COR-L47 (cell line): ENCODE measurements around the gene MEDAG.

Experiments used
- DNase-seq: peaks from one replicate; lab custom pipeline; 2025; lab: John Stamatoyannopoulos, UW

The MEDAG gene

DNA sequence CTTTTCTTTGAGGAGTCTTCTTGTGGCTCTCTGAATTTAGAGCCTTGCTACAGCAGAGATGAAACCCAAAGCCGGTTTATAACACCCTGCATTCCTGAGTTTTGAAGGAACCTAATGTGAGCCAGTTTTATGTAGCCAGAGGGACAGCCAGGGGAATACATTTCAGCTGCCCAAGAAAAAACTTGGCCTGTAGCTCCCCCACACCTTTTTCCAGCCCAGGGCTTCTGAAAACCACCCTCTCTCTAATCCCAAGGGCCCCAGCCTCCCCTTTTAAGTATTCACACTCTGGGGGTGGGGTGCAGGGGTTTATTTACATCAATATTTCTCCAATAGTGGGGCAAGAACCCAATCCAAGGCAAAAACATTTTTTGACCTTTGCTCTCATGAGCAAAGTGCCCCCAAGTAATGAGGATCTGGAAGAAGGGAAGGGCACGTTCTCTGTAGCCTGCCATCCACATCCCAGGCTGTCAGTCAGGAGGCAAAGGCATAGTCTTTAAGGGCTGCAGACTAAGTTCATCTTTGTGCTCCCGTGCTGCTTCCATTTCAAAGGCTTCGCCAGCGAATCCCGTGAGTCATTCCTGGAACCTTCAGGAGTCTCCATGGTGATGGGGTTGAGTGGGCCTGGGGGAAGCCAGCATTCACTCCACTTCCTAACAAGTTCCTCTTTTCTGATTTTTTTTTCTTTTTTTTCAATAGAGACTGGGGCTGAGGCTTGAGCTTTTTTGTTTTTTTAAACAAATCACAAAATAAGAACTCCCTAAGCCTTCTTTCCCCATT, 33.2 kb upstream of the MEDAG start:
- no peak for DNase-seq

DNA sequence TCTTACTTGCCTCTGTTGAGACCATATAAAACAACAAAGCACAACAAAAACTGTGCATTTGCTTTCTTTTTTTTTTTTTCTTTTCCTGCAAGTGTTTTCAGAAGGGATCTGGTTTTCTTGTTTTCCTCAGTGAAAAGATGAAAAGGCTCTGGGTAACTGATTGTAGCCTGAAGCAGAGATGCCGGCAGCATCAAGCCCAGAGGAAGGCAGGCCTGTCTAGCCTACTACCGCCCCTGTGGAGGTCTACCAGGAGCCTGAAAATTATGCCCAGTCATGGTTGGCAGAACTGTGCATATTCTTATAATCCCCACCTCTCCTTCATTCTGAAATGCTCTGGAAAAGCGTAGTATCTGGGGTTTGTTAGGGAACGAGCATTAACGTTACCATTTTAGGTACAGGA, 32.6 kb upstream of the MEDAG start:
- no peak for DNase-seq

DNA sequence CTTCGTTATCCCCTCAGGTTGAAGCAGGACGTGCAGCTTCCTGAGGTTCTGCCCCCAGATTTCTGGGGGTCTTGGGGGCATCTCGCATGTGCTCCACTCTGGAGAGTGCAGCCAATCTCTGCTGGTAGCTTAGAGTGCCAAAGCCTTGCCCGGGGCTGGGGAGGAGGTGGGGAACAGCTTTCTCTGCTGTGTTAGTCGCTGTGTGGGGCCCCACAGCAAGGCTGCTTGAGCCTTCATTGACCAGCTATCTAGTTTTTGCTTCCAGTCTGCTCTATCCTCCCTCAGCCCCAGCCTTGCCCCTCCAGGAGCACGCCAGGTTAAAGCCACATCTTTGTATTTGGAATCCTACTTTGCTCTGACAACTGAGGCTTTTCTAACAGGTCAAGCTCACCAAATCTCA, 32.0 kb upstream of the MEDAG start:
- DNase-seq: no peak

DNA sequence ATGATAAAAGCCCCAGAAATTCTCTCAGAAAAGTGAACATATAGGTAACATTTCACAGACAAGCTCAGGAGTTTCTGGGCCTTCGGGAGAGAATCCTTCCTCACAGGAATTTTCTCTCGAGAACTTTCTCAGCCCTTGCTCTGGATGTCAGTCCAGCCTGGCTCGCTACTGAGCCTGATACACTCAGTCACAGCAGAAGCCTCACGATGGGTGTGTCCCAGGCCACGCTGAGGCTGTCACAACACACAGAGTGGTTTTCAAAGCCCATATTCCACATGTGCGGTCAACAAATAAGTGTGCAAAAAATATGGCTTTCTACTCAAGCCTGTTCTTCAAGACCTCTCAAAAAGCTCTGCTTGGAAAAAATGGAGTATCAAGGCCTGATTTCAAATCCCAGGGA, 31.5 kb upstream of the MEDAG start:
- no peak for DNase-seq

DNA sequence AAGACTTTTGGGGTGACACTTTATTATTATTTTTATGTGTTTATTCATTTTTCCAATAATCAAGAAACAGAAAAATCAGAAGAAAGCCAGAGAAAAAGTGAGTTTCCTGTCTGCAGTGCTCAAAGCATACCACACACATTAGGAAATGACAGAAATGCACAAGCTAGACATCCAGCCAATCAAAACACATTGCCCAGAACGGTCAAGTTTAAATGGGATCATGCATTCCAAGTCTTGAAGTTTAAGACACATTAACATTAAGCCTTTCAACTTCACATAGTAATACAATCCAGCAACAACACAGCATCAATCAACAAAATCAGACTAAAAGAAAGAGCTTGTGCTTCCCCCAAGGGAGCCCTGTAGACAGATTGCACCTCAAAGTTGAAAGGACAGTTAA, 28.7 kb upstream of the MEDAG start:
- no peak for DNase-seq

DNA sequence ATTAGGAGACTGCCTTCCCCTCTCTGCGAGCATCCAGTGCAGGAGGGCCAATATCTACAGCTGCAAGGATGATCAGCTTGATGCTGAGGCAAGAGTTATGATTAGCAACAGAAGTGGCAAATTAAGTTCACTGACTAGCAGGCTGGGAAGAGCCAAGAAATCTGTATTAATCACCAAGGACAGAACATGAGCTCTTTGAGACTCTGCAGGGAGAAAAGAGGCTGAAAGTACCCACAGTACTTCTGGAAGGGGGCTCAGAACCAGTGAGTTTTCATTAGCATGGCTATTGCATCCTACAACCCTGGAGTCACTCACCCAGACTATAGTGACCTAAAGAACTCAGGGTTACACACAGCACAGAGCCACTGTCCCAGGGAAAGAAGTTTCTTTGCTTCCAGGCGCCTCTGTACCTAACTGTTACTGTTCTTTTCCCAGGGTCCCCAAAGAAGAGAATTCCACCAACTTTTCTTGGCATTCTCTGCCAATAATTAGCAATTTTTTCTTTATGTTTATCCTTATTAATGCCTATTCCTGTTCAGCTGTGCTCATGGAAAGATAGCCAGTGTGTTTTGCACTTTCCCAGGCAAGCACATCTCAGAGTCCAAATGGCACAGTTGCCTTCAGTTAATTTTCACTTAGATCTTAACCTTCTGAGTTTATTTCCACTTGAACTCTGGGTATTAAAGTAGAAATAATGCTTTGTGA, 25.8 kb upstream of the MEDAG start:
- no peak for DNase-seq

DNA sequence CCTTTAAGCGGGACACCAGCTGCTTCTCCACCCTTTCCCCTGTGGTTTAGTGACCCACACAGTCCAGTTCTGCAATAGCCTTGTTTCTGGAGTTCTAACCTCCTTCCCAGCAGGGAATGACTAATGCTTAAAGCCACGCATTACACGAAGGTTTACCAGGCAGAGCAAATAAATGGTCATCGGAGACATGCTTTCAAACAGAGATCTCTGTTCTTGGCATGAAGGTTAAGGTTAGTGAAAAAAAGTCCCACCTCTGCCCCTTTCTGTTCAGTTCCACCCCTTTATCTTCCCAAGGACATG, 25.3 kb upstream of the MEDAG start:
- DNase-seq: no peak

DNA sequence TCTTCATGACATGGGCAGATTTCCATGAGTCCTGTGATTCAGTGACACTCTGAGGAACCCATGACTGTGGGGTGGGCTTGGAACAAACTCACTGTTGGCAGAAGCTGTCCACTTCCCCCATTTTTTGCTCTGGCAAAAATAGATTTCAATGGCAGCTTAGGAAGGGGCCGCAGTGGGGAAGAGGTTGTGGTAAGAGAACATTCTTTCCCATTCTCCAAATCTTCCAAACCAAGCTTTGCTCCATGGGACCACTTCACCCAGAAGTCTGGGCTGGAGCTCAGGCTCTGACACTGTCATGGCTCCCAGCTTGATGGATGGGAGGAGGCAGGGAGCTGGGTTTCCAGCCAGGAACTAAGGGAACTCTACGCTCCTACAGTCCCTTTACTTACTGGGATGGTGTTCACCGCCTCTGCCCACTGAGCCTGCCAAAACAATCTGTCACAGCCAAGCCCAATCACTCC, 24.9 kb upstream of the MEDAG start:
- no peak for DNase-seq

DNA sequence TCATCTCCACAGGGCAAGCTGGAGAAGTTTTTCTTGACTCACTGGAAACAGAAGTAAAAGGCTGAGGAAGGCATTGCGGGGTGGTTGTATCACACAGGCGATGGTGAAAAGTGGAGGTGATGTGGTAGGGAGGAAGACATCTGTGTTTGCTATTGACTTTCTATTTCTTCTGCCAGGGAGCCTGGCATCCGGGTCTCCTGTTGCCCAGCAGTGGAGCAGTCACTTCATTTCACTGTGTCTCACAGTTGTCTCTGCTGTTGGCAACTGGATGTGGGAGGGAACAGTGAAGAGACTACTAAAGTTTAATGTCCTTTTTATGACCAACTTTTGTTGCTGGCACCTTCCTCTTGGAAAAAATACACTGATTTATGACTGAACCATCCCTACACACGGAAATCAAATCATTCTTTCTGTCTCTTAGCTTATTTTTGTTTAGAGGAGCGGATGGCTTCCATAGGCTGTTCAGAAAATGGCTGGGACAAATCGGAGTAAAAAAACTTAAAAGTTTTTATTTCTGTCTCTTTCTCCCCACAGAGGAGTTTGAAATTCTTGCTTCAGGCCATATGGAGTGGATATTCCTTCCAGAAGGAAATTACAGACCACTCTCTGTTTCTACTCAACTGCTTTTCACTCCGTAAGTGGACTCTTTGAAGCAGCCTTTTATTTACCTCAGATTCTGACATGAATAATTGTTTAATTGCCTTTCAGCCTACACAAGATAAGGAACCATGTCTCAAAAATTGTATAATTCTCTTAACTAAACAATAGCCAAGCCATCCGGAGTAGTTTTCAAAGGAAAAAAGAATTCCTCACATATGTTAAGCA, 23.8 kb upstream of the MEDAG start:
- DNase-seq: no peak

DNA sequence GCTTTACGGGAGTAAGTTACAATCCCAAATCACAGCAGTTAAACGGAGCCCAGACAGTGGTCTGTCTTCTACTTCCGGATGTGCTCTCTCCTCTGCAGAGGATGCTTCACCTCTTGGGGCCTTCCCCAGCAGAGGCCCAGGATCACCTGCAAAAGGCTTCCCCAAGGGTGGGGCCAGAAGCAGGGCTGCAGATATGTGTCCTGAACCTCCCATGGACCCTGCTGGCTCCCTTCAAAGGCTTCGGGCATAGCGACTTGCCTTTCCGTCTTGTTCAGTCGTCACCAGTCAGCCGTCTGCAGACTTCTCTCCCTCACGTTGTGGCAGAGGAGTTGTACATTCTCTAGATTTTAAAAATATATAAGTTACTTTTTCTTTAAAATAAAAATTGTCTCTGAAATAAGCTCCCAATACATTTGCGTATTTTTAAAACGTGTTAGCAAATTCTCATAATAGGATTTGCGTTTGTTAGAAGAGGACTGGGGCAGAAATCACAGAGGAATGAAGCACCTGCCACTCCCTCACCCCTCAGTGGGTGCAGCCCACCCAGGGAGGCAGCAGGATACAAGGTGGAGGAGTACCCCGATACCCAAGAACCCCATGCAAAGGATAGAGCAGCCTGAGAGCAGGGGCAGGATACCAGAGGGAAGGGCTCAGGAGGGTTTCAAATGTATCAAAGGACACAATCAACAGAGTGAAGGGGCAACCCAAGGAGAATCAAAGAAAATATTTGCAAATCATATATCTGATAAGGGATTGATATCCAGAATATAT, 22.9 kb upstream of the MEDAG start:
- DNase-seq: no peak

DNA sequence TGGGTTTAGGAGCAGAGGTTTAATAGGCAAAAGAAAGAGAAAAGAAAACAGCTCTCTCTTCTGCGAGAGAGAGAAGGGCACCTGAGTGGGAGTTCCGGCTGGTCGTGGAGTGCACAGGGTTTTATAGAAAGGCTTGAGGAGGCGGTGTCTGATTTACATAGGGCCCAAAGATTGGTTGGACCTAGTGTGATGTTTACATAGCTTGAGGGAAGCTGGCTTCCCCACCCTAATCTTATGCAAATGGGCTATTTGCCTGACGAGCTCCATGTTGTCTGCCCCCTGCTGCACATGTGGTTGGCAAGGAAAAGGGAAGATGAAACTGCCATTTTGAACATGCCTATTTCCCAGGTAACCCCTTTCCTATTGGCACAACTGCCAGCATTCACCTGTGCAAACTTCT, 21.5 kb upstream of the MEDAG start:
- peak; percentile 31 for DNase-seq

DNA sequence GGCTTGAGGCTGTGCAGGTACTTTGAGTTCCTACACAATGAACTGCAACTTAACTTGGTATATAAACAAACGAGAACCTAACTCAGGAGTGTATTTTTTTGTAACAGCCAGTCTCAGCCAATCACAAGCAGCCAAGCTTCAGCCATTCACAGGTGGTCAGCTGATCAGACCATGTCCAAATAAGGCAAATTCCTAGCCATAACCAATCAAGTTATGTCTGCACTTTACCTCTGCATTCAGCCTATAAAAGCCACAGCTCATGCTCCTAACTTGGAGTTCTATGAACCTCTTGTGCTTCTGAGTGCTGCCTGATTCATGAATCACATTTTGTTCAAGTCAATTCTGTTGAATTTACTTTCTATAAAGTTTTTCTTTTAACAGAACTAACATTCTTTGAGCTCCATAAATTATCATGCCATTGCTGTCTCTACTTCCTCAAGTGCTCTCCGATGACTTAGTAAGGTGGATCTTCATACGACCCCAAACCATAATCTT, 16.8 kb upstream of the MEDAG start:
- no peak for DNase-seq

DNA sequence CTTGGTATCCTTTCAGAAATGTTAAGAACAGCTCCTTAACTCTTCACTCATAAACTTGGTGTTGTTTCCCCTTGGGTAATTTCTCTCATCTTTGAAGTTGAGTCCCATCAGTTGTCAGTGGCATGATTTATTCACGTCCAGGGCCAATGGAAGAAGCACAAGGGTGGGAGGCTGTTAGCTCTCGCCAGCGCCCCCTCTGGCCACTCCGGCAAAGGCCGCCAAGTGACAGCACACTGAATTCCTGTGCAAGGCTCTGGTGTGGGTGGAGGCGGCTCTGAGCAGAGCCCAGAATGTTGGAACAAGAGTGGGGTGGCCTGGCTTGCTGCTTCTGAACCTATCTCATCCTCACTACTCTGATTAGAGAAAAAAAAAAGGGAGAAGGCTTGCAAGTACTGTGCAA, 13.1 kb upstream of the MEDAG start:
- no peak for DNase-seq

DNA sequence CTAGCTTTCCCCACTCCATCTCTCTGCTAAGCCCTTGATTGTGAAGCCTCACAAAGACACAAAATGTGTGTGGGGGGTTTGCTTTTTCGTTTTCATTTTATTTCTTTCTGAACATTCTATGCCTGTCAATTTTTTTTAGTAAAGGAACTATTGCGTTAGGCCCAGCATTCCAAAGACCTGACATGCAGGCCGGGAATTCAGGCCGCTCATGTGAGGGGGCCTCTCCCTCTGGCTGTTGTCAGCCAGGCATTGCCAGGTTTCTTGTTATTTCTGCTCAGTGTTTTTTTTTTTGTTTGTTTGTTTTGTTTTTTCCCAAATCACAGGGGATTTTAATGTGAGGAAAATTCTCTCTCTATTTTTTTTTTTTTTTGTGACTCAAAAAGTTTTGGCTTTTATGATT, 10.3 kb upstream of the MEDAG start:
- no peak for DNase-seq

DNA sequence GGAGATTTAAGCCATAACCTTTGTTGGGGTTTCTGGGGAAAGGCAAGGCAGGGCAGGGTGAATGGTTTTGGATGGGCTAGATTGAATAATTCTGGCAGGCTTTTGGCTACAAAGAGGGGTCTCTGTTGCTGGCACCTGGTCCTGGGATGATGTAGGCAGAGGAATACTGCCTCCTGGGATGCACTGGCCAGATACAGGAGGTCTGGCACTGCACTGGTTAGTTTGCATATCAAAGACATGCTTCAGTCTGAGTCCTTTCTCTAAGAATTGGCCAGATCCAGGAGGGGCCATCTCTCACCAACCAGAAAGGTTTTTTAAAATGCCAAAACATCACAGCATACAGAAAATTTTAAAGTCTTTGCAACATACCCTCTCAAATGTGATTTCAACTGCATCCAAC, 8.0 kb upstream of the MEDAG start:
- no peak for DNase-seq

DNA sequence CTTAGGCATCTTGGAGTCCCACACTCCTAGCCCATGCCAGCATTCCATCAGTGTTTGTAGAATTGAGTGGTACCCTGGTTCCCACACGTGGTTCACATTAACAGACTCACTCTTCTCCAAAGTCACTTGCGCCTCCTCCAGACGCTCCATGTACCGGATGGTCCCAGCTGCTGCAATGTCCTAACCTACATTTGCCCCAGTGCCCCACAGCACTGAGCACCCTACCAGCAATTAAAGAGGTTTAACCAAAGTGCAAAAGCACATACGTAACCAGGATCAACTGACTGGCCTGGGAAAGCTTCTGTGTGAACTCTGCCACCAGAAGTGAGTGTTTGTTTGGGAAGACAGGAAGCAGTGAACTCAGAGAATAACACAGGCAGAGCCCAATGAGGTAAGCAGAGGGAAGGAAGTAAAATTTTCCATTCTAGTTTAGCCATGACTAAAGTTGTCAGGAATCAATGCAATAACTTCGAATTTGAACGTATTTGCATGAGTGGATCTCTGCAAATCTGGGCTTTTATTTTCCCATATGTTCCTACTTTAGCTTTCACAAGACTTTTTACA, 7.3 kb upstream of the MEDAG start:
- DNase-seq: no peak

DNA sequence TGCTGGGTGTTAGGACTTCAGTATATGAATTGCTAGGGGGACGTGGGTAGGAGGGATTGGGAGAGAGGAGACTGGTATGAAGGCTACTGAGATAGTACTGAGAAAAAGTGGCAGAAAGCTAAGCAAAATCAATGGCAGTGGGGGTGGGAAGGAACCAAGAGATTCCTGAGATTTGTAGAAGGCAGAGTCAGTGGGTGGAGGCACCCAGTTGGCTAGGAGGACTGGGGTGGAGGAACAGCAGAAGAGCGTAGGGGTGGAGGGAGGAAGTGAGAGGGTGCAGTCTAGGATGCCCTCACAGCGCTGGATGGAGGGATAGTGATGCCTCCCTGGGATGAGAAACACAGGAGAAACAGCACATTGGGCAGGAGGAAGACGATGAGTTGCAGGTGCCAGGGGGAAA, 5.6 kb upstream of the MEDAG start:
- DNase-seq: no peak

DNA sequence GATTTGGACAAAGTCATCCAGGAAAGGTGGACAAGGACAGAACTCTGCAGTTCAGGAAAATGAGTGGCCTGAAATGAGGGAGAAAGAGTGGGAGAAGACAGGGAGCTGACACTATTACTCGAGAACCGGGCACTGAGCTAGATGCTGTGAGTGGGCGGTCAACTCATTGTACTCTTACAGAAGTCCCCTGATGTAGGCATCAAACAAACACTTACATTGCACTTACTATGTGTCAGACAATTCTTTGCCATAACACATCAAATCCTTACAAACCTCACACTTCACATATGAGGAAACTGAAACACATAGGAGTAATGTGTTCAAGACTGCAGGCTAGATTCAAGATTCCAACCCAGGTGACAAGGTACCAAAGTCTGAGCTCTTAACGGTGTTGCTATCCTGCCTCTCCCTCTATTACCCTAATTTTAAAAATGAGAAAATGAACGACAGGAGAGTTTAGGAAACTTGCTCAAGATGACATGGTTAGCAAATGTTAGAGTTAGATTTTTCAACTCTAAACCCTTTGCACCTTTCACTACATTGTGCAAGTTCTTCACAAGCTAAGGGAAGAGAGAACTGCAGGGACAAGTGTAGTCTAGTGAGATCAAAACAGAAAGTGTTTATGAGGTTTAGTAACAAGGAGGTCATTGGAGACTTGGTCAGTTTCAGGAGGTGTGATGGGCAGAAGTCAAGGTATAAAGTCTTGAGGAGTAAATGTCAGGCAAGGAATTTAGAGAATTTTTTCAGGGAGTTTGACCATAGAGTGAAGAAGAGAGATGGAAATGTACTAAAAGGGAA, 4.9 kb upstream of the MEDAG start:
- DNase-seq: no peak

DNA sequence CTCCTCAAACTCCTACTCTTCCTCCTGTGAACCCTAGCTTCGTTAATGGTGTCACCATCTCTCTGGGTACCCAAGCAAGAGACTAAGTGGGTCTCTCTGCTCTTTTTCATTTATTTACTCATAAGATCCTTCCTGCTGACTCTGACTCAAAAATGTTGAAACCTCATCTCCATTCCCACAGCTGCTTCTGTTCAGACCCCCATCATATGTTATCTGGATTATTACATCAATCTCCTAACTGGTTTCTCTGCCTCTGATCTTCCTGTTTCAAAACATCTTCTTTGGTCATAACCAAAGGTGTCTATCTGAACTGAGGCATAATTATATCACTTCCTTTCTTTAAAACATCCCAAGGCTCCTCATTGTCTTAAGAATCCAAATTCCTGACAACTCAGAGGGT, 2.0 kb upstream of the MEDAG start:
- DNase-seq: no peak

DNA sequence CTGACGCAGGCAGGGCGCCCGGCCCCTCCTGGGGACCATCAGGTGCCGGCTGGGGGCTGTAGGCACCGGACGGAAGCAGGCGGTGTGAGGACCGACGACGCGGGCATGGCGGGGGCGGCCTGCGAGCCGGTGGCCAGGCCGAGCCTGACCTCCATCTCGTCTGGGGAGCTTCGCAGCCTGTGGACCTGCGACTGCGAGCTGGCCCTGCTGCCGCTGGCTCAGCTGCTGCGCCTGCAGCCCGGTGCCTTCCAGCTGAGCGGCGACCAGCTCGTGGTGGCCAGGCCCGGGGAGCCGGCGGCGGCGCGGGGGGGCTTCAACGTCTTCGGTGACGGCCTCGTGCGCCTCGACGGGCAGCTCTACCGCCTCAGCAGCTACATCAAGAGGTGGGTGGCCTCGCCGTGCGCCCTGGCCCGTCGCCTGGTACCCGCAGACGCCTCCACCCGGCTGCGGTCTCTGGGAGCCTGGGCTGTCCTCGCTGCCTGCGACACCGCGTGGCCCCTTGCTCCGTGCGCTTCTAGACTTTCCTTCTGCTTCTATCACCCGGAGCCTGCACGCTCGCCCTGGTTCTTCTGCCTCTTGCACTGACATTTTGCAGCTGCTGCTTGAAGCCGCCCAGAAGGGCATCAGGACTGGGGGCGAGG, 460 bp downstream of the MEDAG start:
- no peak for DNase-seq
